Inferior parietal cortex (tissue), 1 donor: ENCODE results near the gene IL36RN.
A peak's percentile ranks its signal among the peaks of the same experiment; 100 is the strongest.
"Not testable (repeated sequence)": the region's sequence is repeated elsewhere in the genome, so short reads cannot be mapped to it uniquely, and the experiment has no call there.

Source experiments
- DNase-seq: peaks from one replicate; pipeline ENCODE4 v3.0.0-alpha.2; 2016; ENCODE audit errors: extremely low spot score

Gene IL36RN

GRCh38 chr2:113075030-113075429, 16.0 kb downstream of the IL36RN start:
- DNase-seq: no peak

- no peak for DNase-seq
Measured at GRCh38 chr2:113075600-113075999, 16.6 kb downstream of the IL36RN start.

GRCh38 chr2:113076954-113077669, 18.1 kb downstream of the IL36RN start:
- no peak for DNase-seq

- no peak for DNase-seq
Measured at GRCh38 chr2:113077921-113078320, 18.9 kb downstream of the IL36RN start.

- no peak for DNase-seq
Measured at GRCh38 chr2:113078350-113078839, 19.4 kb downstream of the IL36RN start.

GRCh38 chr2:113079131-113079530, 20.1 kb downstream of the IL36RN start:
- DNase-seq: no peak

- peak; percentile 17 for DNase-seq
Measured at GRCh38 chr2:113080134-113080533, 21.1 kb downstream of the IL36RN start.

- DNase-seq: no peak
Measured at GRCh38 chr2:113081488-113082210, 22.7 kb downstream of the IL36RN start.

GRCh38 chr2:113083296-113083695, 24.3 kb downstream of the IL36RN start:
- DNase-seq: no peak

- DNase-seq: no peak
Measured at GRCh38 chr2:113084249-113085000, 25.4 kb downstream of the IL36RN start.

GRCh38 chr2:113085542-113085941, 26.5 kb downstream of the IL36RN start:
- no peak for DNase-seq

GRCh38 chr2:113088213-113088992, 29.4 kb downstream of the IL36RN start:
- DNase-seq: no peak

- DNase-seq: no peak
Measured at GRCh38 chr2:113089916-113090315, 30.9 kb downstream of the IL36RN start.

GRCh38 chr2:113091231-113091896, 32.4 kb downstream of the IL36RN start:
- DNase-seq: no peak

- no peak for DNase-seq
Measured at GRCh38 chr2:113092864-113093612, 34.0 kb downstream of the IL36RN start.

- no peak for DNase-seq
Measured at GRCh38 chr2:113093613-113093977, 34.6 kb downstream of the IL36RN start.

- not testable (repeated sequence) for DNase-seq
Measured at GRCh38 chr2:113096306-113096705, 37.3 kb downstream of the IL36RN start.

- not testable (repeated sequence) for DNase-seq
Measured at GRCh38 chr2:113096842-113097618, 38.0 kb downstream of the IL36RN start.

GRCh38 chr2:113098041-113098440, 39.0 kb downstream of the IL36RN start:
- no peak for DNase-seq

- DNase-seq: no peak
Measured at GRCh38 chr2:113098532-113098931, 39.5 kb downstream of the IL36RN start.
